ENCODE measurements around the gene NOX1.

NOX1 gene

DNA sequence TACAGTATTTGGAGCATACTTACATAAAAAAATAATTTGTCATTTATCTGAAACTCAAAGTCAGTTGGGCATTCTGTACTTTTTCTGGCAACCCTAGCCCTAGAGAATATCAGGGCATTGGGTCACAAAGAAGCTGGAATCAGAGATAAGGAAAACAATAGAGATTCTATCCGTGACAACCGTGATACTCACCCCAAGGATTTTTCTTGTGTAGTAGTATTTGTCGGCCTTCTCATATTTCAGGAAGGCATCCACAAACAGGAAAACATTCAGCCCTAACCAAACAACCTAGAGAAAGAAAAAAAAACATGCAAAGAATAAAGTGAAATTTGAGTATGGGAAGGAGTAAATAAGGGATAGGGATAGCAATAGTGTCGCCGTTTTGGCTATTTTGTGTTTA, 3.6 kb downstream of the NOX1 start:
- H3K4me3 ChIP-seq (ENCODE audit: low read depth in 1 of 2, low read length in 1 of 2): no peak overlapping the region
- TF ChIP-seq, protein P1, sequence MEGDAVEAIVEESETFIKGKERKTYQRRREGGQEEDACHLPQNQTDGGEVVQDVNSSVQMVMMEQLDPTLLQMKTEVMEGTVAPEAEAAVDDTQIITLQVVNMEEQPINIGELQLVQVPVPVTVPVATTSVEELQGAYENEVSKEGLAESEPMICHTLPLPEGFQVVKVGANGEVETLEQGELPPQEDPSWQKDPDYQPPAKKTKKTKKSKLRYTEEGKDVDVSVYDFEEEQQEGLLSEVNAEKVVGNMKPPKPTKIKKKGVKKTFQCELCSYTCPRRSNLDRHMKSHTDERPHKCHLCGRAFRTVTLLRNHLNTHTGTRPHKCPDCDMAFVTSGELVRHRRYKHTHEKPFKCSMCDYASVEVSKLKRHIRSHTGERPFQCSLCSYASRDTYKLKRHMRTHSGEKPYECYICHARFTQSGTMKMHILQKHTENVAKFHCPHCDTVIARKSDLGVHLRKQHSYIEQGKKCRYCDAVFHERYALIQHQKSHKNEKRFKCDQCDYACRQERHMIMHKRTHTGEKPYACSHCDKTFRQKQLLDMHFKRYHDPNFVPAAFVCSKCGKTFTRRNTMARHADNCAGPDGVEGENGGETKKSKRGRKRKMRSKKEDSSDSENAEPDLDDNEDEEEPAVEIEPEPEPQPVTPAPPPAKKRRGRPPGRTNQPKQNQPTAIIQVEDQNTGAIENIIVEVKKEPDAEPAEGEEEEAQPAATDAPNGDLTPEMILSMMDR (IDR thresholded peaks at IDR 0.05): no peak
- H3K4me1 ChIP-seq (ENCODE audit: control insufficient read depth in 1 of 2, insufficient read depth in 1 of 2, low read depth in 1 of 2, low read length in 1 of 2): no peaks in the 10 kb centered on the region
- H3K27ac ChIP-seq: no peak overlapping the region
- no peaks in the 10 kb centered on the region for H3K9me3 ChIP-seq
- H3K36me3 ChIP-seq: no peaks in the 10 kb centered on the region
- no peaks in the 10 kb centered on the region for H3K27me3 ChIP-seq

DNA sequence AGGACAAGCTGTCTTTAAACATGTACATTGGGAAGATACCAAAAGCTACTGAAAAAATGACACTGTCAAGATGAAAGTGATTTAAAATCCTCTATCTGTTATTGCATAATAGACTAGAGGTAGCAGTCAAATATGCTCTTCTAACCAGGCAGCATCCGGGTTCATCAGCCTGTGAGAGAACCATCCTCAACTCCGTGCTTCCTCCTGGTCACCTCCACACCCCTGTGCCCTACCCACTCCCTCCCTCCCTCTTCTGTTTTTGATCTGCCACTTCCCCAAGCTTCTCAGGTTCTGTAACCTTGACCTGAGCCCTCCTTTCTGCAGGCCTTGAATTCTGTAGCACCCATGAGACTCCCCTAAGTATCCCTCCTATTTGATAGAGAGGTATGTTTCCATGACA, 5.9 kb downstream of the NOX1 start:
- Histone ChIP-seq H3K4me1 (ENCODE audit: control insufficient read depth in 1 of 2, insufficient read depth in 1 of 2, low read depth in 1 of 2, low read length in 1 of 2) (no peaks in the 10 kb centered on the region), H3K9me3 (no peaks in the 10 kb centered on the region), H3K27me3 (no peaks in the 10 kb centered on the region), H3K27ac (no peak overlapping the region), H3K36me3 (no peaks in the 10 kb centered on the region), H3K4me3 (ENCODE audit: low read depth in 1 of 2, low read length in 1 of 2) (no peak overlapping the region)
- TF ChIP-seq, protein P1 (IDR thresholded peaks at IDR 0.05): no peak

DNA sequence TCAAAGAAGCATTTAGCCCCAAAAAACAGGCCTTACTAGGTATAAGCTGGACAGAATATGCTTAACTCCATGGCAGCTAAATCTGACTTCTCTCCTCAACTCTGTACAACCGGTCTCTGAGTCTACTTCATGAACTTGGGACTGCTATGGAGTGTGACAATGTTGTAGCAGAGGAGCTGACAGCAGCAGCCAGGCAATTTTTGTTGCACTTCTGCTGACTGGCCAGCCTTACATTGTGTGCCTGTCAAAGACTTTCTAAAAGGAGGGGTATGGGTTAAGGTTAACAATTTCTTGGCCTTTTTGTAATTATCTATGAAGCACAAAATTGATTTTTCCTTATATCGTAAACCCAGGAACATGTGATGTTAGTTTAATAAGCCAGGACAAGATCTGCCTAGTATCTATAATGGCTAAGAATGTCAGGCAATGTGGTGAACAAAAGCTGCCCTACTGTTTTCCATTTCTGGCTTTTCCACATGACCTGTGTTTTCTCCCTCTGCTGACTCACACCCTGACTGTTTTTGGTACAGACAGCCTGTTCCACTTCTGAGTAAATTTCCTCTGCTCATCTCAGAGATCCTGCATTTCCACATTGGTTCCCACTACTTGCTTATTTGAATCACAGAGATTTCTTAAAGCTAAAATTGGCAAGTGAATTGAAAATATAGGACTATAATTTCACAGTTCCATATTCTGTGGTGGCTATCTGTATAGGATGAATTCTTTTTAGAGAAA, 9.3 kb downstream of the NOX1 start:
- no peak overlapping the region for H3K4me3 ChIP-seq (ENCODE audit: low read depth in 1 of 2, low read length in 1 of 2)
- no peaks in the 10 kb centered on the region for H3K36me3 ChIP-seq
- TF ChIP-seq, protein P1 (IDR thresholded peaks at IDR 0.05): no peak

DNA sequence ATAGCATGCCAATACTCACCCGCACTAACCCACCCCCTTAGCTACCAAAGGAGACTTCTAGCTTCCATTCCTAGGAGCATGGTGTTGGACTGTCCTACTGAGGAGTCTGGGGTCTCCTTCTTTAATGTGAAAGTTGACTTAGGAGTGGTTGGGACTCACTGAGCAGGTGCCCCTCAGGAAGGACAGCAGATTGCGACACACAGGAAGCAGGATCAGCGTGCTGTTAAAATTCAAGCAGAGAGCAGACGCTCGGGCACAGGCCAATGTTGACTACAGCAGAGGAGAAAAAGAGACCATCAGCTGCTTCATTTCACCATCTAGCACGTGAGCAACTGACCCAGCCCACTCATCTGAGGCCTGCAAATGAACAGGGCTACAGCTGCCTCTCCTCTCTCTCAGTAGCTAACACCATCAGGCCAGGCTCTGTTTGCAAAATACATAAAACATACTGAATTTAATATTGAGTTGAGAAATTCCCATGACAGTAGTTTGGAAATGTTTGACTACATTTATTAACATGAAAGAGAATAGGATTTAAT, 10.8 kb downstream of the NOX1 start:
- no peak overlapping the region for H3K27ac ChIP-seq
- no peaks in the 10 kb centered on the region for H3K9me3 ChIP-seq
- no peak overlapping the region for H3K4me3 ChIP-seq (ENCODE audit: low read depth in 1 of 2, low read length in 1 of 2)
- H3K36me3 ChIP-seq: no peaks in the 10 kb centered on the region
- no peaks in the 10 kb centered on the region for H3K4me1 ChIP-seq (ENCODE audit: control insufficient read depth in 1 of 2, insufficient read depth in 1 of 2, low read depth in 1 of 2, low read length in 1 of 2)
- TF ChIP-seq, protein P1 (IDR thresholded peaks at IDR 0.05): no peak
- H3K27me3 ChIP-seq: no peaks in the 10 kb centered on the region

More for the DNA sequence above, 9.3 kb downstream of the NOX1 start:
- Histone ChIP-seq H3K27me3 (no peaks in the 10 kb centered on the region), H3K27ac (no peak overlapping the region), H3K4me1 (ENCODE audit: control insufficient read depth in 1 of 2, insufficient read depth in 1 of 2, low read depth in 1 of 2, low read length in 1 of 2) (no peaks in the 10 kb centered on the region), H3K9me3 (no peaks in the 10 kb centered on the region)

DNA sequence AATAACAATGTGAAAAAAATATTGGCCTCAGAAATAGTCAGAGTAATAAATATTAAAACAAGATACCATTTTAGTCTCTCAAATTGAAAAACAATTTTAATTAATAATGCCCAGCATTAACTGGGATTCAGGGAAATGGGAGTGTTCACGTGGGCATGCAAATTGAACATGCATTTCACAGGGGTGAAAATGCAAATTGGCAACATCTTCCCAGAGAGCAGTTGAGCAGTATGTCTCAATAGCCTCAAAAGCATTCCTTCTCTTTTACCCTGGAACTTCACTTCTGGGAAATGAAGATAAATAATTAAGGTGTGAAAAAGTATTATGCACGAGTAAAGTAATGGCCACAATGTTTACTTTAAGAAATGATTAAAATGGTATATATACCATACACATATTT, 21.3 kb downstream of the NOX1 start:
- TF ChIP-seq, protein P1 (IDR thresholded peaks at IDR 0.05): no peak
- H3K27me3 ChIP-seq: no peaks in the 10 kb centered on the region
- no peaks in the 10 kb centered on the region for H3K4me1 ChIP-seq (ENCODE audit: control insufficient read depth in 1 of 2, insufficient read depth in 1 of 2, low read depth in 1 of 2, low read length in 1 of 2)
- H3K9me3 ChIP-seq: no peaks in the 10 kb centered on the region
- no peak overlapping the region for H3K27ac ChIP-seq
- no peak overlapping the region for H3K4me3 ChIP-seq (ENCODE audit: low read depth in 1 of 2, low read length in 1 of 2)
- H3K36me3 ChIP-seq: no peaks in the 10 kb centered on the region
